ENCODE data around the gene MIA3. TPM values are rescaled to one million over a fixed set of nuclear protein-coding genes. Genes with fewer than 3 reads are reported as not detected.

Gene MIA3
- total and polyA plus RNA-seq, 9 of the 15 experiments (the other 6 are each of a cell fraction or from before 2014, with no cell fraction given), result 21.6 to 89.4 (median 40.8) TPM

DNA sequence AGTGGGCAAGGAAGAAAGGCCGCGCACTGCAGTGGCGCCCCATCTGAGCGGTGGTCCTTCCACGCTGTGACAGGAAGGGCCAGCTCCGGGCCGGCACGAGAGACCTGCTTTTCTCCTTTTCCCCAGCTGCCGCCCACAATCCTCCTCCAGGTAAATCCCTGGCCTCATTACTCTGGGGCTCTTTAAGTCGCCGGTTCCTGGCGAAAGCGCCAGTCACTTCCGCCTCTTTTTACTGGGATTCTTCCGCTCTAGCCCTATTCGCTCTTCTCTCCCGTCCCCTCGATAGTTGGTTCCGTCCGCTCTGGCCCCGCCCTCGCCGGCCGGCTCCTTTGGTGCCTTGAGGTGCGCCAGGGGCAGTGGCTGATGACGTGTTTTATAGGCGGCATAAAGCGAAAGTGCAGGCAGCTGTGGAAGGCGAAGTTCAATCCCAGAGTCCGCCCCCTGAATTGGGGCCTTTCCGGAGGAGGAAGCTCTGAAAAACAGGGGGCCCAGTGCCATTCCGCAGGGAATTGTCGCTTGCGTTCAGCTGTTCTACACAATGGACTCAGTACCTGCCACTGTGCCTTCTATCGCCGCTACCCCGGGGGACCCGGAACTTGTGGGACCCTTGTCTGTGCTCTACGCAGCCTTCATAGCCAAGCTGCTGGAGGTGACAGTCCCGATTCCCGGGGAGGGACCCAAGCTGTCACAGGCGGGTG lies 26.2 kb downstream of the MIA3 start (continued):
- TF ChIP-seq, protein P1, sequence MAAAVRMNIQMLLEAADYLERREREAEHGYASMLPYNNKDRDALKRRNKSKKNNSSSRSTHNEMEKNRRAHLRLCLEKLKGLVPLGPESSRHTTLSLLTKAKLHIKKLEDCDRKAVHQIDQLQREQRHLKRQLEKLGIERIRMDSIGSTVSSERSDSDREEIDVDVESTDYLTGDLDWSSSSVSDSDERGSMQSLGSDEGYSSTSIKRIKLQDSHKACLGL (CRISPR knock-in tag; IDR thresholded peaks at IDR 0.05; ENCODE audit: borderline replicate concordance, poor library complexity, severe bottlenecking), result no peak
- TF ChIP-seq, protein P2, sequence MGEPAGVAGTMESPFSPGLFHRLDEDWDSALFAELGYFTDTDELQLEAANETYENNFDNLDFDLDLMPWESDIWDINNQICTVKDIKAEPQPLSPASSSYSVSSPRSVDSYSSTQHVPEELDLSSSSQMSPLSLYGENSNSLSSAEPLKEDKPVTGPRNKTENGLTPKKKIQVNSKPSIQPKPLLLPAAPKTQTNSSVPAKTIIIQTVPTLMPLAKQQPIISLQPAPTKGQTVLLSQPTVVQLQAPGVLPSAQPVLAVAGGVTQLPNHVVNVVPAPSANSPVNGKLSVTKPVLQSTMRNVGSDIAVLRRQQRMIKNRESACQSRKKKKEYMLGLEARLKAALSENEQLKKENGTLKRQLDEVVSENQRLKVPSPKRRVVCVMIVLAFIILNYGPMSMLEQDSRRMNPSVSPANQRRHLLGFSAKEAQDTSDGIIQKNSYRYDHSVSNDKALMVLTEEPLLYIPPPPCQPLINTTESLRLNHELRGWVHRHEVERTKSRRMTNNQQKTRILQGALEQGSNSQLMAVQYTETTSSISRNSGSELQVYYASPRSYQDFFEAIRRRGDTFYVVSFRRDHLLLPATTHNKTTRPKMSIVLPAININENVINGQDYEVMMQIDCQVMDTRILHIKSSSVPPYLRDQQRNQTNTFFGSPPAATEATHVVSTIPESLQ (CRISPR knock-in tag; IDR thresholded peaks at IDR 0.05), result 0 out of 2 replicates have a peak, but pooled peaks have one; percentile 66
- TF ChIP-seq GATA2 (CRISPR knock-in tag; IDR thresholded peaks at IDR 0.05), result no peak
- TF ChIP-seq RBM22 (IDR thresholded peaks at IDR 0.05; ENCODE audit: low read depth, low read length, poor library complexity, severe bottlenecking), result no peak
- 0 out of 2 replicates have a peak, but pooled peaks have one; percentile 19 for TF ChIP-seq RFX5 (IDR thresholded peaks at IDR 0.05; ENCODE audit: low read depth, low read length)
- TF ChIP-seq ETV6 (IDR thresholded peaks at IDR 0.05; ENCODE audit: borderline replicate concordance in 1 of 2, low read depth in 2 of 2, low read length in 1 of 2), result peak; percentile 83 to 93; a peak in 3 of 4 replicates
- no peak for TF ChIP-seq ETV6 (CRISPR knock-in tag; IDR thresholded peaks at IDR 0.05; ENCODE audit: borderline replicate concordance)
- TF ChIP-seq CBX5 (IDR thresholded peaks at IDR 0.05; ENCODE audit: borderline replicate concordance, low read depth), result 0 out of 2 replicates have a peak, but pooled peaks have one; percentile 27
- peak; percentile 67; the same call in 1 of the 2 replicates for TF ChIP-seq RB1 (IDR thresholded peaks at IDR 0.05; ENCODE audit: low read depth)
- no peak for TF ChIP-seq ZNF780A (CRISPR knock-in tag; IDR thresholded peaks at IDR 0.05)
- TF ChIP-seq, protein P3, sequence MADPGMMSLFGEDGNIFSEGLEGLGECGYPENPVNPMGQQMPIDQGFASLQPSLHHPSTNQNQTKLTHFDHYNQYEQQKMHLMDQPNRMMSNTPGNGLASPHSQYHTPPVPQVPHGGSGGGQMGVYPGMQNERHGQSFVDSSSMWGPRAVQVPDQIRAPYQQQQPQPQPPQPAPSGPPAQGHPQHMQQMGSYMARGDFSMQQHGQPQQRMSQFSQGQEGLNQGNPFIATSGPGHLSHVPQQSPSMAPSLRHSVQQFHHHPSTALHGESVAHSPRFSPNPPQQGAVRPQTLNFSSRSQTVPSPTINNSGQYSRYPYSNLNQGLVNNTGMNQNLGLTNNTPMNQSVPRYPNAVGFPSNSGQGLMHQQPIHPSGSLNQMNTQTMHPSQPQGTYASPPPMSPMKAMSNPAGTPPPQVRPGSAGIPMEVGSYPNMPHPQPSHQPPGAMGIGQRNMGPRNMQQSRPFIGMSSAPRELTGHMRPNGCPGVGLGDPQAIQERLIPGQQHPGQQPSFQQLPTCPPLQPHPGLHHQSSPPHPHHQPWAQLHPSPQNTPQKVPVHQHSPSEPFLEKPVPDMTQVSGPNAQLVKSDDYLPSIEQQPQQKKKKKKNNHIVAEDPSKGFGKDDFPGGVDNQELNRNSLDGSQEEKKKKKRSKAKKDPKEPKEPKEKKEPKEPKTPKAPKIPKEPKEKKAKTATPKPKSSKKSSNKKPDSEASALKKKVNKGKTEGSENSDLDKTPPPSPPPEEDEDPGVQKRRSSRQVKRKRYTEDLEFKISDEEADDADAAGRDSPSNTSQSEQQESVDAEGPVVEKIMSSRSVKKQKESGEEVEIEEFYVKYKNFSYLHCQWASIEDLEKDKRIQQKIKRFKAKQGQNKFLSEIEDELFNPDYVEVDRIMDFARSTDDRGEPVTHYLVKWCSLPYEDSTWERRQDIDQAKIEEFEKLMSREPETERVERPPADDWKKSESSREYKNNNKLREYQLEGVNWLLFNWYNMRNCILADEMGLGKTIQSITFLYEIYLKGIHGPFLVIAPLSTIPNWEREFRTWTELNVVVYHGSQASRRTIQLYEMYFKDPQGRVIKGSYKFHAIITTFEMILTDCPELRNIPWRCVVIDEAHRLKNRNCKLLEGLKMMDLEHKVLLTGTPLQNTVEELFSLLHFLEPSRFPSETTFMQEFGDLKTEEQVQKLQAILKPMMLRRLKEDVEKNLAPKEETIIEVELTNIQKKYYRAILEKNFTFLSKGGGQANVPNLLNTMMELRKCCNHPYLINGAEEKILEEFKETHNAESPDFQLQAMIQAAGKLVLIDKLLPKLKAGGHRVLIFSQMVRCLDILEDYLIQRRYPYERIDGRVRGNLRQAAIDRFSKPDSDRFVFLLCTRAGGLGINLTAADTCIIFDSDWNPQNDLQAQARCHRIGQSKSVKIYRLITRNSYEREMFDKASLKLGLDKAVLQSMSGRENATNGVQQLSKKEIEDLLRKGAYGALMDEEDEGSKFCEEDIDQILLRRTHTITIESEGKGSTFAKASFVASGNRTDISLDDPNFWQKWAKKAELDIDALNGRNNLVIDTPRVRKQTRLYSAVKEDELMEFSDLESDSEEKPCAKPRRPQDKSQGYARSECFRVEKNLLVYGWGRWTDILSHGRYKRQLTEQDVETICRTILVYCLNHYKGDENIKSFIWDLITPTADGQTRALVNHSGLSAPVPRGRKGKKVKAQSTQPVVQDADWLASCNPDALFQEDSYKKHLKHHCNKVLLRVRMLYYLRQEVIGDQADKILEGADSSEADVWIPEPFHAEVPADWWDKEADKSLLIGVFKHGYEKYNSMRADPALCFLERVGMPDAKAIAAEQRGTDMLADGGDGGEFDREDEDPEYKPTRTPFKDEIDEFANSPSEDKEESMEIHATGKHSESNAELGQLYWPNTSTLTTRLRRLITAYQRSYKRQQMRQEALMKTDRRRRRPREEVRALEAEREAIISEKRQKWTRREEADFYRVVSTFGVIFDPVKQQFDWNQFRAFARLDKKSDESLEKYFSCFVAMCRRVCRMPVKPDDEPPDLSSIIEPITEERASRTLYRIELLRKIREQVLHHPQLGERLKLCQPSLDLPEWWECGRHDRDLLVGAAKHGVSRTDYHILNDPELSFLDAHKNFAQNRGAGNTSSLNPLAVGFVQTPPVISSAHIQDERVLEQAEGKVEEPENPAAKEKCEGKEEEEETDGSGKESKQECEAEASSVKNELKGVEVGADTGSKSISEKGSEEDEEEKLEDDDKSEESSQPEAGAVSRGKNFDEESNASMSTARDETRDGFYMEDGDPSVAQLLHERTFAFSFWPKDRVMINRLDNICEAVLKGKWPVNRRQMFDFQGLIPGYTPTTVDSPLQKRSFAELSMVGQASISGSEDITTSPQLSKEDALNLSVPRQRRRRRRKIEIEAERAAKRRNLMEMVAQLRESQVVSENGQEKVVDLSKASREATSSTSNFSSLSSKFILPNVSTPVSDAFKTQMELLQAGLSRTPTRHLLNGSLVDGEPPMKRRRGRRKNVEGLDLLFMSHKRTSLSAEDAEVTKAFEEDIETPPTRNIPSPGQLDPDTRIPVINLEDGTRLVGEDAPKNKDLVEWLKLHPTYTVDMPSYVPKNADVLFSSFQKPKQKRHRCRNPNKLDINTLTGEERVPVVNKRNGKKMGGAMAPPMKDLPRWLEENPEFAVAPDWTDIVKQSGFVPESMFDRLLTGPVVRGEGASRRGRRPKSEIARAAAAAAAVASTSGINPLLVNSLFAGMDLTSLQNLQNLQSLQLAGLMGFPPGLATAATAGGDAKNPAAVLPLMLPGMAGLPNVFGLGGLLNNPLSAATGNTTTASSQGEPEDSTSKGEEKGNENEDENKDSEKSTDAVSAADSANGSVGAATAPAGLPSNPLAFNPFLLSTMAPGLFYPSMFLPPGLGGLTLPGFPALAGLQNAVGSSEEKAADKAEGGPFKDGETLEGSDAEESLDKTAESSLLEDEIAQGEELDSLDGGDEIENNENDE (IDR thresholded peaks at IDR 0.05; ENCODE audit: low read depth, low read length), result no peak
- TF ChIP-seq GABPA (tag; conservative IDR thresholded peaks at IDR 0.05; ENCODE audit: low read depth), result peak; percentile 93
- peak; percentile 79 for TF ChIP-seq NFE2 (IDR thresholded peaks at IDR 0.05; ENCODE audit: low read depth)
